ENCODE data around the gene PKD1.
"Not testable (repeated sequence)": the region's sequence is repeated elsewhere in the genome, so short reads cannot be mapped to it uniquely, and the experiment has no call there.

The PKD1 gene

GRCh38 chr16:2135770-2136490, at the start of gene PKD1:
Gene PKD1, minus strand, starts transcription at chr16:2135898. Its CDS starts 209 bp downstream, at chr16:2135689.
- not testable (repeated sequence) for DNase-seq (ENCODE audit: low spot score)

- DNase-seq (ENCODE audit: low spot score): no peak
Measured at GRCh38 chr16:2184962-2185361, 49.3 kb upstream of the PKD1 start.

- DNase-seq (ENCODE audit: low spot score): no peak
Measured at GRCh38 chr16:2184346-2184745, 48.6 kb upstream of the PKD1 start.

- DNase-seq (ENCODE audit: low spot score): no peak
Measured at GRCh38 chr16:2183671-2184070, 48.0 kb upstream of the PKD1 start.

- DNase-seq (ENCODE audit: low spot score): no peak
Measured at GRCh38 chr16:2181952-2182351, 46.3 kb upstream of the PKD1 start.

- DNase-seq (ENCODE audit: low spot score): no peak
Measured at GRCh38 chr16:2180962-2181923, 45.5 kb upstream of the PKD1 start.

- no peak for DNase-seq (ENCODE audit: low spot score)
Measured at GRCh38 chr16:2180461-2180860, 44.8 kb upstream of the PKD1 start.

- no peak for DNase-seq (ENCODE audit: low spot score)
Measured at GRCh38 chr16:2179576-2179975, 43.9 kb upstream of the PKD1 start.

- DNase-seq (ENCODE audit: low spot score): no peak
Measured at GRCh38 chr16:2179107-2179501, 43.4 kb upstream of the PKD1 start.

- DNase-seq (ENCODE audit: low spot score): no peak
Measured at GRCh38 chr16:2178321-2179106, 42.8 kb upstream of the PKD1 start.

- DNase-seq (ENCODE audit: low spot score): no peak
Measured at GRCh38 chr16:2177561-2177960, 41.9 kb upstream of the PKD1 start.

- DNase-seq (ENCODE audit: low spot score): no peak
Measured at GRCh38 chr16:2177101-2177500, 41.4 kb upstream of the PKD1 start.

GRCh38 chr16:2176047-2176446, 40.3 kb upstream of the PKD1 start:
- no peak for DNase-seq (ENCODE audit: low spot score)

- DNase-seq (ENCODE audit: low spot score): no peak
Measured at GRCh38 chr16:2175454-2175853, 39.8 kb upstream of the PKD1 start.

GRCh38 chr16:2174396-2175131, 38.9 kb upstream of the PKD1 start:
- no peak for DNase-seq (ENCODE audit: low spot score)

GRCh38 chr16:2173916-2174315, 38.2 kb upstream of the PKD1 start:
- DNase-seq (ENCODE audit: low spot score): no peak

GRCh38 chr16:2173366-2173765, 37.7 kb upstream of the PKD1 start:
- DNase-seq (ENCODE audit: low spot score): no peak

GRCh38 chr16:2172688-2173335, 37.1 kb upstream of the PKD1 start:
- DNase-seq (ENCODE audit: low spot score): no peak

GRCh38 chr16:2171601-2172178, 36.0 kb upstream of the PKD1 start:
- no peak for DNase-seq (ENCODE audit: low spot score)

GRCh38 chr16:2170587-2171435, 35.1 kb upstream of the PKD1 start:
- DNase-seq (ENCODE audit: low spot score): no peak

Data from hepatic stellate cell (primary cell).